Breast epithelium (tissue), 4 donors: ENCODE data around the gene MACO1. TPM values are rescaled to one million over a fixed set of nuclear protein-coding genes. Genes with fewer than 3 reads are reported as not detected.
"Not testable (repeated sequence)": the region's sequence is repeated elsewhere in the genome, so short reads cannot be mapped to it uniquely, and the experiment has no call there.

Source experiments
- DNase-seq, 2 donors: peaks; one replicate each; pipeline ENCODE4 v3.0.0-alpha.2; 2019; ENCODE audit warnings: low spot score in 2 of 2
- H3K27ac ChIP-seq, 2 donors: fragments of 200-600 bp; sonication (generic) in 1 of 2; one replicate each; pipeline ENCODE4 v1.5.1; 2016 to 2019; ENCODE audit warnings: mild to moderate bottlenecking in 1 of 2
- H3K27me3 ChIP-seq, 2 donors: fragments of 200-600 bp; sonication (generic) in 1 of 2; one replicate each; pipeline versions ENCODE4 v1.5.1 to v1.6.0; 2017 to 2019; ENCODE audit warnings: control low read depth in 1 of 2, mild to moderate bottlenecking in 1 of 2
- H3K36me3 ChIP-seq: fragments of 200-600 bp; one replicate; pipeline ENCODE4 v1.5.1; 2019
- H3K4me1 ChIP-seq, 2 donors: fragments of 200-600 bp; sonication (generic); one replicate each; pipeline ENCODE4 v1.5.1; 2016 to 2019; ENCODE audit warnings: control low read depth in 1 of 2
- H3K4me3 ChIP-seq, 3 donors: fragments of 200-600 bp; sonication (generic); 1 replicate in 2 of 3; 2 replicates in 1 of 3; pipeline ENCODE4 v1.5.1; 2016 to 2019; ENCODE audit warnings: mild to moderate bottlenecking in 3 of 3, moderate library complexity in 2 of 3
- H3K9me3 ChIP-seq, 2 donors: fragments of 200-600 bp; sonication (generic) in 1 of 2; one replicate each; pipeline ENCODE4 v1.5.1; 2016 to 2019; ENCODE audit warnings: control low read depth in 1 of 2
- CTCF ChIP-seq, 3 donors: fragments of 450-650 bp; IDR thresholded peaks; one replicate each; pipeline ENCODE4 v1.5.1; 2016 to 2017; ENCODE audit warnings: antibody characterized with exemption in 3 of 3, mild to moderate bottlenecking in 3 of 3, moderate library complexity in 3 of 3
- POLR2A ChIP-seq: fragments of 450-650 bp; IDR thresholded peaks from one replicate; pipeline ENCODE4 v1.6.1; 2016; ENCODE audit warnings: antibody characterized with exemption, mild to moderate bottlenecking, moderate library complexity
- POLR2AphosphoS5 ChIP-seq, 3 donors: sonication (generic); formaldehyde crosslinking; IDR thresholded peaks; one replicate each; pipeline ENCODE4 v1.6.1; 2017; ENCODE audit warnings: antibody characterized with exemption in 3 of 3
- intact Hi-C: fragments of 100-400 bp; cut with DNase I; formaldehyde crosslinking; loops from one replicate; pipeline ENCODE4 v1.15.1; 2023; ENCODE audit warnings: low total_unique reads
- total RNA-seq, 3 donors: library from RNA; depleted of rRNA; stranded (reverse); fragments of >200 nt; gene quantifications; one replicate each; pipeline ENCODE4 v1.1.0, GENCODE V29; 2016

MACO1 gene
- total RNA-seq, 3 donors from 2014 or later = 15.0 to 24.0 (median 17.7) TPM

- intact Hi-C loops = no loop called here
- TF ChIP-seq CTCF (IDR thresholded peaks at IDR 0.05) (no peak), POLR2AphosphoS5 (IDR thresholded peaks at IDR 0.05) (no peak), POLR2A (no peak)
- H3K27ac ChIP-seq = no peak overlapping the region
- no peak overlapping the region for H3K4me3 ChIP-seq
- peaks cover 4 to 11% of the 10 kb centered on the region in 2 donors for H3K4me1 ChIP-seq
- no peak for DNase-seq
- H3K9me3 ChIP-seq = no peaks in the 10 kb centered on the region
- H3K36me3 ChIP-seq = no peaks in the 10 kb centered on the region
- no peaks in the 10 kb centered on the region for H3K27me3 ChIP-seq
These were observed 7.0 kb downstream of the MACO1 start for GRCh38 chr1:25437672-25438071.

- Histone ChIP-seq H3K36me3 (no peaks in the 10 kb centered on the region), H3K4me1 (peaks cover 4 to 11% of the 10 kb centered on the region in 2 donors), H3K27me3 (no peaks in the 10 kb centered on the region), H3K4me3 (no peak overlapping the region), H3K9me3 (no peaks in the 10 kb centered on the region), H3K27ac (no peak overlapping the region)
- DNase-seq = no peak
- intact Hi-C loops = no loop called here
- TF ChIP-seq POLR2AphosphoS5 (IDR thresholded peaks at IDR 0.05) = no peak
- TF ChIP-seq CTCF (IDR thresholded peaks at IDR 0.05) = no peak
- no peak for TF ChIP-seq POLR2A
These were observed 8.6 kb downstream of the MACO1 start for GRCh38 chr1:25439287-25439686.

- no peaks in the 10 kb centered on the region for H3K36me3 ChIP-seq
- no peak for DNase-seq
- TF ChIP-seq POLR2A (no peak), CTCF (IDR thresholded peaks at IDR 0.05) (no peak), POLR2AphosphoS5 (IDR thresholded peaks at IDR 0.05) (no peak)
- H3K4me3 ChIP-seq = no peak overlapping the region
- no peaks in the 10 kb centered on the region for H3K4me1 ChIP-seq
- no peaks in the 10 kb centered on the region for H3K9me3 ChIP-seq
- no peak overlapping the region for H3K27ac ChIP-seq
- H3K27me3 ChIP-seq = no peaks in the 10 kb centered on the region
- intact Hi-C loops = no loop called here
These were observed 11.5 kb downstream of the MACO1 start for GRCh38 chr1:25442178-25442577.

- TF ChIP-seq CTCF (IDR thresholded peaks at IDR 0.05) (no peak), POLR2AphosphoS5 (IDR thresholded peaks at IDR 0.05) (no peak), POLR2A (no peak)
- intact Hi-C loops = no loop called here
- H3K4me3 ChIP-seq = no peak overlapping the region
- no peaks in the 10 kb centered on the region for H3K36me3 ChIP-seq
- H3K27me3 ChIP-seq = no peaks in the 10 kb centered on the region
- no peak overlapping the region for H3K27ac ChIP-seq
- H3K9me3 ChIP-seq = no peaks in the 10 kb centered on the region
- H3K4me1 ChIP-seq = no peaks in the 10 kb centered on the region
- DNase-seq = no peak
These were observed 12.5 kb downstream of the MACO1 start for GRCh38 chr1:25443030-25443699.

- H3K27me3 ChIP-seq, H3K9me3 ChIP-seq, H3K27ac ChIP-seq, H3K4me3 ChIP-seq, intact Hi-C loops, DNase-seq, H3K36me3 ChIP-seq, H3K4me1 ChIP-seq: not testable (repeated sequence)
These were observed 13.9 kb downstream of the MACO1 start for GRCh38 chr1:25444604-25445003.
